Activated T-cell treated with anti-CD3 and anti-CD28 coated beads for 4 hours (primary cell): Measurements from ENCODE around the gene KCNK10.
"Not testable (repeated sequence)": the region's sequence is repeated elsewhere in the genome, so short reads cannot be mapped to it uniquely, and the experiment has no call there.

ENCODE experiments used
- DNase-seq: peaks from one replicate; pipeline ENCODE4 v3.0.0-alpha.2; 2020

Gene KCNK10

GRCh38 chr14:88269806-88270420 lies 53.2 kb downstream of the KCNK10 start:
- no peak for DNase-seq

GRCh38 chr14:88266474-88266873 lies 56.6 kb downstream of the KCNK10 start:
- no peak for DNase-seq

DNA sequence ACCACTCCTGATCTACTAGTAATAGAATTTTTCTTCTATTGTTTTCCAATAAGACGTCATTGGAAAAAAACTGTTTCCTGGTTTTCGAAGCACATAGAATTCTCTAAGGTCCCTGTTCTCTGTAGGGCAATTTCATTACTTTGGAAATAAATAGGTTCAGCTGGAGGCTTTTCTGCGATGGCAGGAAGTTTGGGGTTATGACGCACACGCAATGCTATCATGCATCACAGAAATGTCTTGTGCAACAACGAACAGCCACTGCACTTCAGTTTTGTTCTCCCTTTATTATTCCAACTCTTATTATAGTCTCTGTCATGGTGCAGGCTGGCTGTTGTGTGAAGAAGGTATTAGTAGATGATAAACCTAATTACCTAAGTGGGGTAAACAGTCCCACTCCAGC lies 59.0 kb downstream of the KCNK10 start:
- no peak for DNase-seq

GRCh38 chr14:88261302-88261701 lies 61.8 kb downstream of the KCNK10 start:
- not testable (repeated sequence) for DNase-seq

GRCh38 chr14:88258021-88258420 lies 65.0 kb downstream of the KCNK10 start:
- no peak for DNase-seq

- no peak for DNase-seq
Measured at GRCh38 chr14:88256997-88257950, 65.8 kb downstream of the KCNK10 start.

- no peak for DNase-seq
Measured at GRCh38 chr14:88255798-88256197, 67.3 kb downstream of the KCNK10 start.

- DNase-seq: no peak
Measured at GRCh38 chr14:88255196-88255595, 67.9 kb downstream of the KCNK10 start.

DNA sequence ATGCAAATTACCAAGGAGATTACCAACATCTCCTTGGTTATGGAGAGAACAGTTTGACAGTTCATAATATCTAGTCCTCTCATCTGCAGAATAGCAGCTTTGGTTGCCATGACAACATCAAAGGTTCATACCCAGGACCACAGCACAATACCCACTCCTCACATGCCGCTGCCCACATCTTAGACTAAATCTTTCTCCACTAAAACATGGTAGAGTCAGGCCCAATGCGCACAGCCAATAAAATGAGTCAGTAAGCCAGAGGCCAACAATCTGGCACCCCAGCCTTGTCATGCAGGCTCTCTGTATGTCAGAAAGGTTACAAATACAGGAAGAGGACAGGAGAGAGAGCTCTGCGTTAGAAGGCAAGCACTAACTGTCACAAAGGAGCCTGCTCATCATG lies 70.6 kb downstream of the KCNK10 start:
- no peak for DNase-seq

DNA sequence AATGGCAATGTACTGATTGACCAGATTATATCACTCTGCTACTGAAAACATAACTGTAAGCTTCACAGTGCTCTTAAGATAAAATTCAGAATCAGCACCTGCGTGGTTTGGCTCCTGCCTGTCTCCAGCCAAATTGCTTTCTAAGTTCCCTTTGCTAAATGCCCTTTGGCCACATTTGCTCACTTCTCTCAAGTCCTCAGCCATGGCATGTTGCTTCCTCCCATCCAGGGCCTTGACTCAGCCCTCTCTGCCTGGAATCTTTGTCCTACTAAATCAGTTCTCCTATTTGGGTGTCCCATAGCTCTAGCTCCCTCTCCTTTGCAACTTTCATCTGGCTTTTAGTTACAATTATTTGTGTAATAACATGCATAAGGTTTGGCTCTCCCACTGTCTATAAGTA lies 71.4 kb downstream of the KCNK10 start:
- DNase-seq: no peak

DNA sequence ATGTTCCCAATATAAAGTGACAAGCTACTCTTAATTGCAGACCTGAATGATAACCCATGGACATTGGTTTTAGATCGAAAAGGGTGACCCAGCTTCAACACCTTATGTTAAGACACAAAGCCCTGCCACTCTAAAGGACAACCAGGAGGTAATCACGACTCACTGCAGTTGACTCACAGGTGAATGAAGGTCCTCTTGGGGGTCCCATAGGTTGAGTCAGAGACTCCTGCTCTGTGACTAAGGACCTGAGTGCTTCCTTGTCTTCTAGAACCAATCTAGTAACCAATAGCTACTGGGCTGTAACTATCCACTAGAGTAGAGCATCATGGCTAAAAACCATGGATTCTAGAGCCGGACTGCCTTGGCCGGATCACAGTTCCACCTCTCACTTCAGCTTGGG lies 73.8 kb downstream of the KCNK10 start:
- no peak for DNase-seq

DNA sequence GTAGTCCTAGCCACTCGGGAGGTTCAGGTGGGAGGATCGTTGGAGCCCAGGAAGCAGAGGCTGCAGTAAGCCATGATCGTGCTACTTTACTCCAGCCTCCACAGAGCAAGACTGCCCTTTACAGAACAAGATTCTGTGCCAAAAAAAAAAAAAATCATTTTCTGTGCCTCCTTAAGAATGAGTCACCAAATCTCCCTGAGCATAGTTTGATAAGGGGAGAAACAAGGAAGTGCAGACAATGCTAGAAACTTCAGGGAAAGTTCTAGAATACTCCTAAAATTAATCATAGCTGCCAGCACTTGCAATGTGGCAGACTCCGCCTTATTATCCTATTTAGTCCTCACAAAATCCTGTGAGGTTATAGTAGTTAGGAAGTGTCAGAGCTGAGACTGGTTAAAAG lies 74.5 kb downstream of the KCNK10 start:
- no peak for DNase-seq

DNA sequence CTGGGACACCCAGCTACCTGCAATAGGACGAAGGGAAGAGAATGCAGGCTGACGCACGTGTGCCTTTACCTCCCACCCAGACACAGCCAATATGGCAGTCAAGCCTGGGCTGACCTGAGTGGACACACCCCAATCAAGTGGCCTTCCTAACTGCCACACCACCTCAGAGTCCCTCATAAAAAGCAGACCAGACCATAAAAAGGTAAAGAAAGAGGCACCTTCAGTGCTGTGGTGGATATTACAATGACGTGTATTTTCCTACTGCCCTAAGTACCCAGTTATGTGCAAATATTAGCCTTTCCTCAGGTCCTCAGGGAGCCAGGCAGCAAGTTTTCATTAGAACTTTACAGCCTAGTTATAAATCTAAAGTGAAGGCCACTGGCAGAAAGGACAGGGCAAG lies 75.8 kb downstream of the KCNK10 start:
- DNase-seq: no peak

- DNase-seq: no peak
Measured at GRCh38 chr14:88245321-88245720, 77.7 kb downstream of the KCNK10 start.

- DNase-seq: no peak
Measured at GRCh38 chr14:88243946-88244345, 79.1 kb downstream of the KCNK10 start.

GRCh38 chr14:88242446-88242845 lies 80.6 kb downstream of the KCNK10 start:
- no peak for DNase-seq

DNA sequence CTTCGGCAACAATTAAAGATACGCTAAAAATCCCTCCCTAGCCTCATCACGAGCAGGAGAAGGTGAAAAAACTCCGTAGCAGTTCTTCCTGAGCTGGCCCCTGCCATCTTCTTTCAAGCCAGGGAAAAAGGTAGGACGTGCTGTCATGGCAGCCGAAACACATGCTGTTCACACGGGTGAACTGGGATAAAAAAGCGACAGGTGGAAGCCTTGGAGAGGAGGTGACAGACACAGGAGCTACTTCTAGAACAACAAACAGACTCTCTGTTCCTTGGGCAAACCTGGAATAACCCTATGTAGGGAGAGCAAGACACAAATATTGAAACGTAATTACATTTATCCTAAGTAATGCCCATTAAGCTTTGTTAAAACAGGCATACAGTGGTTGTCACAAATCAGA lies 81.3 kb downstream of the KCNK10 start:
- no peak for DNase-seq

GRCh38 chr14:88234442-88234841 lies 88.6 kb downstream of the KCNK10 start:
- no peak for DNase-seq

DNA sequence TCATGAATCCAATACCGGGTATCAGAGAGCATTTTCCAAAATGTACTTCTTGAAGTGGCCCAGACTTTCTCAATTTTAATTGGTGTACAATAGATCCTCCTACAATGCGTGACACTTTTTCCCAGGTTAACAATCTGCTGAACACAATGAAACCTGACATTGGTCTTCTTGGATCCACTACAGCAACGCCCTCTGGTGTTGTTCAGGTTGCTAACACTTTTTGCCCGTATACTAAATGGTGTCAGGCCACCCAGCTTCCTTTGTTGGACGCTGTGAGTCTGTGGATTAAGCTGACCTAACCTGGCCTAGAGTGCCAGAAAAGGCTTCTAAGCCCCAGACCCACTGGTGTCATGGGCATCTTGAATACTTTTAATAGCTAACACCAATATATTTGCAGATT lies 89.2 kb downstream of the KCNK10 start:
- DNase-seq: no peak

DNA sequence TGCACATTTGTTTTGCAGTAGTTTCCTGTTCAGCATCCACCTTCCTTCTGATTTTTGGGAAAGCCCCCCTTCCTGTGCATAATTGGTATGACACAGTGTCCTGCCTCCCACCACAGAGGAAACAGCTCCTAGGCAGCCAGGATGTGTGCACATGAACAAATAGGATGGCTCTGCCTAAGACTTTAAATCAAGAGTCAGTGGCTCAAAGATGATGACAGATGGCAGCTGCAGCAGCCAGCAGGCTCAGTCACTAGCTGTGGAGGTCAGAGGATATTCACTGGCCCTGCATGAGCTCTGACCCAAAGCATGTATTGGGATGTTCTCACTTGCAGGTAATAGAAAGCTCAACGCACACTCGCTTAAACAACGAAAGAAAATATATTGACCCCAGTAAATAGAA lies 90.3 kb downstream of the KCNK10 start:
- DNase-seq: no peak

DNA sequence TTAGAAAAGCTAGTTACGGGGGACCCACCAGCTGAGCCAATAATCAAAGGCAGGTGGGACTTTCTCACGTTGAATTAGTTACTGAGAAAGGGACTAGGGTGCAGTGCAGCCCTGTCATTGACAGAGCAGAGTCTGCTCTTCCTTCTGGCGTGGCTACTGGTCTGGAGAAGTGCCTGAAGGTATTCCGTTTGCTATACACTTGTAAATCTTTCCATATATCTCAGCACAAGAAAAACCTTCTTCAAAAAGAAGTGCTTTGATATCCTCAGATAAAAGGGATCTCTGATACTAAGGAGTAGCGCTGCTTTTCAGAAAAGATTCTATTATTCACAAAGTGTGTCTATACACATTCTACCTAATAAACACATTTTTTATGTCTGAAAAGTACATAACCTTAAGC lies 91.5 kb downstream of the KCNK10 start:
- DNase-seq: no peak

DNA sequence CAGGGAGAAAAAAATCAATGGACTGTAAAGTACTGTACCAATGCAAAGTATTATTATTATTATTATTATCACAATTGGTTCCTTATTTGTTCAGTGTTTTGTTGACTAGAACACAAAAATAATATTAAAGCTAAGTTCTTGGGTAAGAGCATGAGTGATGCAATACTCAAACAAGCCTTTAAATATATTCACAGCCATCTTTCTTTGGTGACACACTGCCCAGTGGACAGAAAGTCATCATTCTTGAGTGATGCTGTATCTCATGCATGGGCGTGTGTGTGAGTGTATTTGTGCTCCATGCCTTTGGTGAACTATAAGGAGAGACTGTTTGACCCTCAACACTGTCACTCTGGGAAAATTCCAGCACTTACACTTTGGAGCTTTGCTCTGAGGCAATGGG lies 93.6 kb downstream of the KCNK10 start:
- no peak for DNase-seq

DNA sequence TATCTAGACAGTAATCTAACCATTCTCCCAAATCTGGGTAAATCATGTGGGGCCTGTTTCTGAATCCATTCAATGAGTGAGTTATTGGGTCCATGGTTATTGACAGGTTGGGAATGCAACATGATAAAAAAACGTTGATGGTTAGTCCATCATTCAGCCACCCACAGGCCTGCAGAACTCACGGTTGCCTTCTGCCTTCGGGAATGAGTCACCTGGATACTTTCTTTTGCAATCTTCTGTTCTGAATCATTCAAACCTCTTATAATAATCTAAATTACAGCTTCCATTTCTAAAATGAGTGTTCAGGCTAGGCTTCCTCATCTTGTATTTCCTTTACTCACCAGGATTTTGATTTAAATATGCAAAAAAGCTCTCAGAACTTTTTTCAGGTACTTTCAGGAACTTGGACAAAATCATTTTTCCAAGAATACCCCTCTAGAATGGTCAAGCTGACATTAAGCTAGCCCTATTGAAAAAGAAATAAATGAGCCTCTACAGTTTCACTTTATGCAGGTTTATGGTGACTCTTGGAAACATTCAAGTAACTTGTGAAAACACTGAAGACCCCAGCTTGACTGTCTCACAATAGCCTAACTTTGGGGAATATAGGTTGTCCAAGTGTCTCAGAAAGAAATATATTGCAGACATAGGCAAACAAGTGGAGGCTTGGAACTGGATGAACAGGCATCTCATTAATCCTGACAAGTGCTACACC lies 94.4 kb downstream of the KCNK10 start:
- DNase-seq: no peak

GRCh38 chr14:88227693-88228092 lies 95.4 kb downstream of the KCNK10 start:
- no peak for DNase-seq
